Stimulated activated CD8-positive, alpha-beta memory T cell treated with anti-CD3 and anti-CD28 coated beads, Interleukin-7, amount 100 ng/mL, for 1 hour (primary cell): ENCODE measurements around the gene ARL13A.
A peak's percentile ranks its signal among the peaks of the same experiment; 100 is the strongest.
"Not testable (repeated sequence)": the region's sequence is repeated elsewhere in the genome, so short reads cannot be mapped to it uniquely, and the experiment has no call there.

Source experiments
- DNase-seq, 2 donors: peaks; one replicate each; pipeline ENCODE4 v3.0.0-alpha.2; 2020; ENCODE audit warnings: low read depth in 2 of 2

ARL13A gene

GRCh38 chrX:100969408-100969807 is at the start of gene ARL13A:
Gene ARL13A (plus strand): TSS chrX:100969708. CDS start chrX:100973690, 3,982 bp downstream.
- DNase-seq = no peak

DNA sequence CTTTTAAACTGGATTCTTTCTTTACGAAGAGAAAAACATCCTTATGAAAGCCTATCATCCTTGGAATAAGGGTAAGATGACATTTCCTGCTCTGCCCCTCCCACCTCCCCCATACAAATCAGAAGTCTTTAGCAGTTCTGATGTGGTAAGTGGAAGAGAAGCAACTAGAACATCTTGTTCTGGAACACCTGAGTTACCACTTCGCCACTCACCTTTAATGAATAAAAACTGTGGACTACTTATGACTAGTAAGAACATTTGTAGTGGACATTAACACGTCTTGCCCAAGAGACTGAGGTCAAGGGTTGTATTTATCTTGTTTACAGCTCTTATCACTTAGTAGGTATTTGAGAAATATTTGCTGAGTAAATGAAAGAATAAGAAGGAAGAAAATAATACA is 45.1 kb upstream of the ARL13A start:
- DNase-seq = no peak

DNA sequence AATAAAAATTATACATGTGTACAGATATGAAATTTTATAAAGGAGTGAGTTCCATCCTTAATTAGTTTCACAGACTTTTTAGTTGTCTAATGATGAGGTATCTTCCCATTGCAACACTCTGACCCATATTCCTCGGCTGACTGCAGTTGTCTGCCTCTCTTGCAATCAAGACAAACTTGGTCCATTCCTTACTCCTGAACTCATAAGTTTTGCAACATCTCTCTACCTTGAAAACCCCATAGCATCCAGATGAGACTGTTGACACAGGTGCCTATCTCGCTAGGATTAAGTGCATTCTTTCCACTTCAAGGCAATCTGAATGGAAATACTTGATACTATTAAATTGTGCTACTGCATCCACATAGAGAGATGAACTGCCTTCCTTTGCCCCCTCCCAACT is 43.1 kb upstream of the ARL13A start:
- DNase-seq = no peak

- peak in 1 of 2 donors; percentile 1 for DNase-seq
These were observed 40.6 kb upstream of the ARL13A start, which contains the start of gene XKRX for GRCh38 chrX:100928660-100929613. Gene XKRX (minus strand): TSS chrX:100928917. CDS start chrX:100928304, 613 bp downstream.

DNA sequence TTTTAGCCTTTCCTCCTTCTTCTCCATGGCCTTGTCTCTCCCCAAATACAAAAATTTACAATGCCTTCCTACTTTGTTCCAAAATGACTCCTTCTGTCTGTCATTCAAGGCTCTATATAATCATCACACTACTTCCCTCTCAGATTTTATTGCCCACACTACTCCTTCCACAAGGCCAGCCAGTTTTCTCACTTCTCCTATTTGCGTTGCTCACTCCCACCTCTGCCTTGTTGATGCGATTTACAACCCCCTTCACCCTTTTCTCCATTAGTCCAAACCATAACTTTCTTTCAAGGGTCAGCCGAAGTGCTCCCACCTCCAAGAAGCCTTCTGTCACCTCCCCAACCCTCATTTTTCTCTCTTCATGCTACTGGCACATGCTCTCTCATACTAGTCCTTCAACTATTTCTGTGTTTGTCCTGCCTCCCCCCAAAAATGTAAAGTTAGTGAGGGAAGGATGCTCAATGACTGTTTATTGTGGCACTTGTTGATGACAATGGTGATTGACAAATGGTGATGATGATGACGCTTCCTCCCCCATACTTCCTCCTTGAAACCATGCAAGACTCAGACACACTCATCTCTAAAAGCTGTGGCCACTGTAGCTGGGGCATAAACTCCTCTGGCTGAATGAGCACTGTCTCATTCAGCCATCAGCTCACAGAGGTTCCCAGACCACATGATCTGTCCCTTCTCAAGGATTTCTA is 38.1 kb upstream of the ARL13A start:
- DNase-seq = no peak

DNA sequence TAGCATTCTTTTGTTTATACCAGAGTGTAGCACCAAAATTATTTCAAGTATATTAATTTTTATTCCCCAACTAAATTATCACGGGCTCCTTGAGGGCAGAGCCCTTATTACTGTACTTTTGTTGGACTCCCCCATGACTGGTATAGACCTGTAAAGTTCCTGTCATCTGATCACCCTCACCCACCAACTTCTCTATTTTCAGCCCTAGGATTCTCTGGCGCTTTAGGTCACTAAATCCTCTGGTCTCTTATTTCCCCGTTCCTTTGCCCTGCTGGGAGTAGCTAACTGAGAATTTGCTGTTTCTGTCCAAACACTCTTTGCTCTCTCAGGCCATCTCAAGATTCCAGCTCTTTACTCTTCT is 37.6 kb upstream of the ARL13A start:
- no peak for DNase-seq

DNA sequence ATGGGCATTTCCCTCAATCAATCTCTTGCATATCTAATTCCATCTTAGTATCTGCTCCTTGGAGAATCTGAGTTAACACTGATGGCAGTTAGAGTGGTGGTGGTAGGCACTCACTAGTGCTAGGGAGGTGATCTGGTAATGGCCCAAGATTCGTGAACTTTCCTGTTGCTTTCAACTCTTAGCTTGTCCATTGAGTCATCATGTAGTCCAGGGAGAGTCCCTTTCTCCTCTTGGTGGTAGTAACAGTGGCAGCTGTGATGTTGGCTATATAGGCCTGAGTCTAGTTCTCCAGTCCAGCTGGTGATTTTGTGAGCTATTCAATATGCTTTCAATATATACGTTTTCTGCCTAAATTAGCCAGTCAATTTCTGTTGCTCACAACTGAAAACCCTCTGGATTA is 33.7 kb upstream of the ARL13A start:
- DNase-seq = no peak

- no peak for DNase-seq
These were observed 30.2 kb upstream of the ARL13A start for GRCh38 chrX:100939333-100939732.

DNA sequence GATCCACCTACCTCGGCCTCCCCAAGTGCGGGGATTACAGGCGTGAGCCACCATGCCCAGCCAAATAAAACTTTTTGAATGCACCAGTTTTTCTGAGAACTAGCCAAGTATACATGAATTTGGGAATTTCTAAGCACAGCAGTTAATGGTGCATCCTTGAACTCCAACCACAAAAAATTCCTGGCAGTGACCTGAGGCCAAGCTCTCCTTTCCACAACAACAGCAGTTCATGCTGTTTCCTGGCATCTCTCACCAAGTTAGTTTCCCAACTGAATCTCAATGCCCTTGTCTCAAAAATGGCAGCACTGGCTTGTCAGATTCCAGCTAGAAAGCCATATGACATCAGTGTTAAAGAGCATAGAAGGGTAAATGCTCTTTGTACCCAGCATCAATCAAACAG is 24.9 kb upstream of the ARL13A start:
- DNase-seq = no peak

DNA sequence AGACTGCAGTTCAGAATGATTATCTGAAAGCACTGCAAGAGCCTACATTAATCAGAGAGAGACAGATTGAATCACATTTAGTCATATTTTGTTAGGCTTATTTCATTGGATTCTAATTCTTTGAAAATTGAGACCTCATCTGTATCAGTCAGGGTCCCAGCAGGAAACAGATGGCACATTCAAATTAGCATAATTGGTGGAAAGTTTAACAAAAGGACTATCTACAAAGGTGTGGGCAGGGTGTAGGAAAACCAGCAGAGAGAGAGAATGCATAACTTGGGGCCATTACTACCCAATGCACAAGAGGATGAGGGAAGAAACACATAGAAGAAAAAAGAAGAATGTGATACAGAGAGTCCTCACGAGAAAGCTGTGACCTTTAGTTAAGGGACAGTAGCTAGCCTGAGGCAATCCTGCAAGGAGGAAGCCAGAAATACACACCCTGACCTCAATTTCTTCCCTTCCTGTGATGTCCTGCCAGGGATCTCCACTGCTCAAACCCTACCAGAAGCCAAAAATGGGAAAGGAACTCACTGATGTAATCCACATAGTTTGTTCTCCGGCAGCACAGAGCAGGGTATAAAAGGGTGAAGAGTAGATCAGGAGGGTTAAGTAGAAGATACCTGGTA is 23.1 kb upstream of the ARL13A start:
- no peak for DNase-seq

DNA sequence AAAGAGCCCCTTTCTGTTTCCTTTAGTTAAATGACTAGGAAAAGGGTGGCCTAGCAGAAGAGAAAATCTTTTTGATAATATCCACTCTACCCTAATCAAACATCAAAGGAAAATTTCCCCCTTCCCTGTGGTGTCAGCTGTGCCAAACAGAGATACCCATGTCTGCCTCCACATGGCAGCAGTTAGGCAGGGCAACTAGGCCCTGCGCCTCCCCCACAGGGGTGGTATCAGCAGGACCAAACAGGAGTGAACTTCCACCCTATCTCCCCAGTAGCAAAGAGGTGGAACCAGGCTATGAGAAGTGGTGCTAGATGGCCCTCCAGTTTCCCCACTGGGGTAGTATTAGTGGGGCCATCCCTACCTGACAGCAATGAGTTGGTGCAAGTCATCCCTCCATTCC is 21.0 kb upstream of the ARL13A start:
- no peak for DNase-seq

DNA sequence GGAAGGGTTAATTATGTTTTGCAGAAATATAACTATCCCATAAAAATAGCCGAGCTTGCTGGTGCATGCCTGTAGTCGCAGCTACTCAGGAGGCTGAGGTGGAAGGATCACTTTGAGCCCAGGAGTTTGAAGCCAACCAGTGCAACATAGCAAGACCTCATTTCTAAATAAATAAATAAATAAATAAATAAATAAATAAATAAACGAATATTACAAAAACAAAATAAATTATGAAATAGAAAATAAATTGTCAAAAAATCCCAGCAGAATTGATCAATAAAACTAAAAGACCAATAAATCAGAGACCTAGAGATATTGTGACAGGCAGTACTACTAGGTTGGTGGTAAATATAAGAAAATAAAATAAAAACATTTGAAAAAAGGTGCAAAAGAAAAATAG is 6.7 kb upstream of the ARL13A start:
- no peak for DNase-seq

- no peak for DNase-seq
These were observed 5.1 kb upstream of the ARL13A start for GRCh38 chrX:100964362-100964761.

GRCh38 chrX:100969936-100970335 is 428 bp downstream of the ARL13A start:
- DNase-seq = no peak

DNA sequence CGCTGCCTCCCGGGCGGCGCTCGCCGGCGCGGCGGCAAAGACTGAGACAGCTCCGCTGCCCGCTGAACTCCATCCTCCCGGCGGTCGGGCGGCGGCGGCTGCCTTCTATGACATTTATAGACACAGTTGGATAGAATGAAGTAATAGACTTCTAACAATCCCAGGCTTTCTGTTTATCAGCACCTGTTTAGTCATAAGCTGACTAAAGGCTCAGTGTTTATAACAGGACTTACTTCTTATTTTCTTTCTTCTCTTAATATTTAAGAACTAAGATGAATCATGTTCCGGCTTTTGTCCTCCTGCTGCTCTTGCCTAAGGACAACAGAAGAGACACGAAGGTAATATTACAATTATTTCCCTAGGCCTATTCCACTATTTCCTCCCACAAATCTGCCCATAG is 3.9 kb downstream of the ARL13A start:
- no peak for DNase-seq

DNA sequence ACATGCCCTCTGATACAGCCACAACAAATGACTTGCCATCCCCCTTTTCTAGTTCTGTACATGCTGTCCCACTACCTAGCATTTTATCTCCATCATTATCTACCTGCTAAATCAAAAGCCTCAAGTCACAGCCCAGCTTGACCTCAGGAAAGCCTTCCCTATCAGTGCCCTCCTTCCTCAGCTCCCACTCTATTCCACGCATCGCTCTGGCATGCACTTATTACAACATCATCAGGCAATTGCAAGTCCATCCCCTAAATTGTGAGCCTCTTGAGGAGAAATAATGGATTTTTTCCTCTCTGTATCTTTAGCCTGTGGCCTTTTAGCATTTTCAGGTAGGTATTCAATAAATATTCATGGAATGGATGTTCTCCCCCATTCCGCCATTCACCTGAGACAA is 5.7 kb downstream of the ARL13A start:
- DNase-seq = no peak

DNA sequence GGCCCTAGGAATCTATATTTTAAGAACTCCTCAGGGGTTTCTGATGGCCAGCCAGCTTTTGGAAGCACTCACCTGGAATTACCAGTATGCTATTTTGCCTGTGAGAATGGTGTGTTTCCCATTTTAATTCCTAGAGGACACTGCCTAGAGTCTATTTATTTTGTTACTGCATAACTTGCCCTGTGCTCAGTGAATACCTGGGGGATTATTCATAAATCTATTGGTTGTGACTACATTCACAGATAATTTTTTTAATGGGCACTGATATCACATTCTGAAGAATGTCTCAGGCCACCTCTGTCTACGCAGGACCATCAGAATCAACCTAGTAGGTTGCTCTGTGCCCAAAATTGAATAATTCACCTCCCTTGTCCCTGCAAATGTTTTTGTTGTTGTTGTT is 6.7 kb downstream of the ARL13A start:
- DNase-seq = no peak

- no peak for DNase-seq
These were observed 10.5 kb downstream of the ARL13A start for GRCh38 chrX:100979881-100980607.

GRCh38 chrX:100980608-100981497 is 11.3 kb downstream of the ARL13A start:
- DNase-seq = no peak

GRCh38 chrX:100981498-100981845 is 12.0 kb downstream of the ARL13A start:
- not testable (repeated sequence) for DNase-seq

GRCh38 chrX:100984818-100985217 is 15.3 kb downstream of the ARL13A start:
- DNase-seq = no peak
